ENCODE results near the gene STARD9. TPM values are rescaled to one million over a fixed set of nuclear protein-coding genes. Genes with fewer than 3 reads are reported as not detected.
A peak's percentile ranks its signal among the peaks of the same experiment; 100 is the strongest.
"Not testable (repeated sequence)": the region's sequence is repeated elsewhere in the genome, so short reads cannot be mapped to it uniquely, and the experiment has no call there.

Gene STARD9
- total RNA-seq, 6 experiments from 2014 or later = 1.9 to 2.8 (median 2.3) TPM

DNA sequence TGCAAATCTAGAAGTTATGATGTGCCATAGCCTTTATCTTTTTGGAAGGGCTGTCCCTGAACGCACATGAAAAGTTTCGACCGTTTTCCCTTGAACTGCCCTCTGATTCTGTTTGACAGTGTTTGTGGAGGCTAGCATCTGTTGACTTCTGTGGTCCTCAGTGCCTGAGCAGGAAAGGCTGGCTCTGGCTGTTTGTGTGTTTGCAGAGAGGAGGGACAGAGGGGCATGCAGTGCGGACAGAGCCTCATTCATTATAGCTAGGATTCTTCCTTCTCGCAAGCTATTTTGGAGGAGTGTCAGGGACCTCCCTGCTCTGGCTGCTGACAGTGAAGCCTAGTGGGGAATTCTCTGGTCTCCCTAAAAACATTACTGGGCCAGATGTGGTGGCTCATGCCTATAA, 97.0 kb downstream of the STARD9 start:
- no peak for DNase-seq
- Mint-ChIP-seq H3K27me3 (ENCODE audit: insufficient read depth) (no peaks in the 10 kb centered on the region; the same call in 1 of the 2 replicates), H3K36me3 (ENCODE audit: low read depth) (peaks cover 13% of the 10 kb centered on the region; the same call in 1 of the 2 replicates), H3K4me1 (ENCODE audit: low read depth) (peaks cover 13% of the 10 kb centered on the region), H3K4me3 (no peak overlapping the region), H3K9me3 (no peaks in the 10 kb centered on the region), H3K27ac (no peak overlapping the region; the same call in 1 of the 2 replicates)
- TF ChIP-seq, protein P1, sequence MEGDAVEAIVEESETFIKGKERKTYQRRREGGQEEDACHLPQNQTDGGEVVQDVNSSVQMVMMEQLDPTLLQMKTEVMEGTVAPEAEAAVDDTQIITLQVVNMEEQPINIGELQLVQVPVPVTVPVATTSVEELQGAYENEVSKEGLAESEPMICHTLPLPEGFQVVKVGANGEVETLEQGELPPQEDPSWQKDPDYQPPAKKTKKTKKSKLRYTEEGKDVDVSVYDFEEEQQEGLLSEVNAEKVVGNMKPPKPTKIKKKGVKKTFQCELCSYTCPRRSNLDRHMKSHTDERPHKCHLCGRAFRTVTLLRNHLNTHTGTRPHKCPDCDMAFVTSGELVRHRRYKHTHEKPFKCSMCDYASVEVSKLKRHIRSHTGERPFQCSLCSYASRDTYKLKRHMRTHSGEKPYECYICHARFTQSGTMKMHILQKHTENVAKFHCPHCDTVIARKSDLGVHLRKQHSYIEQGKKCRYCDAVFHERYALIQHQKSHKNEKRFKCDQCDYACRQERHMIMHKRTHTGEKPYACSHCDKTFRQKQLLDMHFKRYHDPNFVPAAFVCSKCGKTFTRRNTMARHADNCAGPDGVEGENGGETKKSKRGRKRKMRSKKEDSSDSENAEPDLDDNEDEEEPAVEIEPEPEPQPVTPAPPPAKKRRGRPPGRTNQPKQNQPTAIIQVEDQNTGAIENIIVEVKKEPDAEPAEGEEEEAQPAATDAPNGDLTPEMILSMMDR (IDR thresholded peaks at IDR 0.05) = no peak

GRCh38 chr15:42674472-42674871, 99.1 kb downstream of the STARD9 start:
- peaks cover 6% of the 10 kb centered on the region; the same call in 1 of the 2 replicates for H3K36me3 Mint-ChIP-seq (ENCODE audit: low read depth)
- H3K9me3 Mint-ChIP-seq = no peaks in the 10 kb centered on the region
- no peaks in the 10 kb centered on the region; the same call in 1 of the 2 replicates for H3K27me3 Mint-ChIP-seq (ENCODE audit: insufficient read depth)
- peaks cover 13% of the 10 kb centered on the region for H3K4me1 Mint-ChIP-seq (ENCODE audit: low read depth)
- no peak for DNase-seq
- H3K27ac Mint-ChIP-seq = no peak overlapping the region
- H3K4me3 Mint-ChIP-seq = no peak overlapping the region
- TF ChIP-seq, protein P1 (IDR thresholded peaks at IDR 0.05) = no peak

DNA sequence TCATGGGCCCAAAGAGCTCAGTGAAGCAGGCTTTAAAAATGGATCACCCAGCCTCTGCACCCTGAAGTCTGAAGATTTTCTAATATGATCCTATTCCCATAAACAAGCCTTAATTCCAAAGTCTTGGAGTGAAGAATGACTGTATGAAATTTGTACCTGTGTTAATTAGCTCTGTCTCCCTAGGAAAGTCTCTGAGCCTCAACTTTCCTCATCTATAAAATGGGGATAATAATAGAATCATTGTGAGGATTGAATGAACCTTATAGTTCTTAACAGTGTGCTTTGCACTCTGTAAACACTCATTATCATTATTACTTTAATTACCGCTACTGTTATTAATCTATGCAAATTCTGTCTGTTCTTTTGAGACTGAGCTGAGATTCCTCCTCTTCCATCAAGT, 99.6 kb downstream of the STARD9 start:
- TF ChIP-seq, protein P1 (IDR thresholded peaks at IDR 0.05) = no peak
- H3K9me3 Mint-ChIP-seq = no peaks in the 10 kb centered on the region
- H3K4me1 Mint-ChIP-seq (ENCODE audit: low read depth) = peaks cover 16% of the 10 kb centered on the region
- H3K36me3 Mint-ChIP-seq (ENCODE audit: low read depth) = peaks cover 5% of the 10 kb centered on the region; the same call in 1 of the 2 replicates
- no peaks in the 10 kb centered on the region; the same call in 1 of the 2 replicates for H3K27me3 Mint-ChIP-seq (ENCODE audit: insufficient read depth)
- no peak overlapping the region for H3K4me3 Mint-ChIP-seq
- H3K27ac Mint-ChIP-seq = no peak overlapping the region
- DNase-seq = no peak

DNA sequence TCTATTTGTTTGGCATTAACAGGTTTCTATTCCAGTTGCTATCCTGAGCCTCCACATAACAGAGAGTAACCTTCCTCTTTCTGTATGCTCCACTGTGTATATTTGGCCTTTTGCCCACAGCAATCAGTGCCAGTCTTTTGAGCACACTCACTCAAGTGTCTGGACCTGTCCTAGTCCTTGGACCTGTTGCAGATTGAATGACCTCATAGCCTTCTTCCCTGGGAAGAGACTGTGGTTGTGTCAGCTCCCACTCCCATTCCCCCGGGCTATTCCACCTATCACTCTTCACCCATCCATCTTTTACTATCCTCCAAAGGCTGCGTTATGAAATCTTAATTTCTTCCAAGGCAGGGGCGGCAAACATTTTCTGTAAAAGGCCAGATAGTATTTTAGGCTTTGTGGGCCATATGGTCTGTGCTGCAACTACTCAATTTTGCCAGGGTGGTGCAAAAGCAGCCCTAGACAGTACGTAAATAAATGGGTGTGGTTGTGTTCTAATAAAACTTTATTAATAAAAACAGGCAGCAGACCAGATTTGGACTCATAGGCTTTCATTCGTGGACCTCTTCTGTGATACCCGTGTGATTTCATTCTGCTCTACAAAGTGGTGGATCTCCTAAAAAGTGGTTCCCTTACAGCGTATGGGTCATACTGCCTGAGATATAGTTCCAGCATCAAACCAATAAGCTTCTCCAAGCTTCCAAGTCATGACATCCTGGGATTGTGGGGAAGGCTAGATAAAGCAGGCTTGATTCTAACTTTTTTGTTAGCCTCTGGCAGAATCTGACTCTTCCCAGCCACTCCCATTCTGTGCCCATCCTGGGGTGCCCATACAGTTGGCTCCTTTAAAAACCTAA, 104.1 kb downstream of the STARD9 start:
- Mint-ChIP-seq H3K9me3 (no peaks in the 10 kb centered on the region), H3K27me3 (ENCODE audit: insufficient read depth) (no peaks in the 10 kb centered on the region; the same call in 1 of the 2 replicates), H3K36me3 (ENCODE audit: low read depth) (peaks cover 8% of the 10 kb centered on the region), H3K27ac (no peak overlapping the region), H3K4me3 (no peak overlapping the region), H3K4me1 (ENCODE audit: low read depth) (peaks cover 12% of the 10 kb centered on the region; the same call in 1 of the 2 replicates)
- no peak for DNase-seq
- TF ChIP-seq, protein P1 (IDR thresholded peaks at IDR 0.05) = no peak

- not testable (repeated sequence) for H3K4me3 Mint-ChIP-seq; H3K27me3 Mint-ChIP-seq (ENCODE audit: insufficient read depth); H3K36me3 Mint-ChIP-seq (ENCODE audit: low read depth); H3K27ac Mint-ChIP-seq; H3K9me3 Mint-ChIP-seq
- DNase-seq = peak; percentile 8
- H3K4me1 Mint-ChIP-seq (ENCODE audit: low read depth) = peaks cover 12% of the 10 kb centered on the region; the same call in 1 of the 2 replicates
Observed at GRCh38 chr15:42680142-42680482, 104.7 kb downstream of the STARD9 start.

DNA sequence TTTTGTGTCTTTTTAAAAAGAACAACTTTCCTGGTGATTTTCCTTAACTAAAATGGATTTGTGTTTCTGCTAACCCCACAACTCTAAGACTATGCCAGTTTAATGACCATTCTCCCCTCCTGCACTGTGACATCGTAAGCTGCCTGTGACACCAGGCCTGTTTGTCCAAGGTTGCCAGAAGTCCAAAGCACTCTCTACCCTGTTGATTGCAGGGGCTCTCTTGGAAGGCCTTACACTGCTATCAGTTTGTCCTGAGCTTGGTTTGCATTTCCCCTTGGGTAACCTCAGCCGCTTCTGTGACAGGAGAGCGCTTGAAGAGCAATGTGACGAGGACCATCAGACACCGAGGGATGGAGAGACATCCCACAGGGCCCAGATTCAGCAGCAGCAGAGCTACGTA, 105.7 kb downstream of the STARD9 start:
- no peaks in the 10 kb centered on the region for H3K27me3 Mint-ChIP-seq (ENCODE audit: insufficient read depth)
- H3K4me1 Mint-ChIP-seq (ENCODE audit: low read depth) = peaks cover 12% of the 10 kb centered on the region; the same call in 1 of the 2 replicates
- no peak overlapping the region for H3K27ac Mint-ChIP-seq
- no peaks in the 10 kb centered on the region for H3K9me3 Mint-ChIP-seq
- no peak for DNase-seq
- no peak overlapping the region for H3K4me3 Mint-ChIP-seq
- TF ChIP-seq, protein P1 (IDR thresholded peaks at IDR 0.05) = no peak
- H3K36me3 Mint-ChIP-seq (ENCODE audit: low read depth) = peaks cover 11% of the 10 kb centered on the region
